Measurements from ENCODE around the gene ZNF710. TPM values are rescaled to one million over a fixed set of nuclear protein-coding genes. Genes with fewer than 3 reads are reported as not detected.
A peak's percentile ranks its signal among the peaks of the same experiment; 100 is the strongest.

ZNF710 gene
- total and polyA plus RNA-seq, 9 of the 15 experiments (the other 6 are each of a cell fraction or from before 2014, with no cell fraction given): 0.56 to 14.2 (median 5.2) TPM

DNA sequence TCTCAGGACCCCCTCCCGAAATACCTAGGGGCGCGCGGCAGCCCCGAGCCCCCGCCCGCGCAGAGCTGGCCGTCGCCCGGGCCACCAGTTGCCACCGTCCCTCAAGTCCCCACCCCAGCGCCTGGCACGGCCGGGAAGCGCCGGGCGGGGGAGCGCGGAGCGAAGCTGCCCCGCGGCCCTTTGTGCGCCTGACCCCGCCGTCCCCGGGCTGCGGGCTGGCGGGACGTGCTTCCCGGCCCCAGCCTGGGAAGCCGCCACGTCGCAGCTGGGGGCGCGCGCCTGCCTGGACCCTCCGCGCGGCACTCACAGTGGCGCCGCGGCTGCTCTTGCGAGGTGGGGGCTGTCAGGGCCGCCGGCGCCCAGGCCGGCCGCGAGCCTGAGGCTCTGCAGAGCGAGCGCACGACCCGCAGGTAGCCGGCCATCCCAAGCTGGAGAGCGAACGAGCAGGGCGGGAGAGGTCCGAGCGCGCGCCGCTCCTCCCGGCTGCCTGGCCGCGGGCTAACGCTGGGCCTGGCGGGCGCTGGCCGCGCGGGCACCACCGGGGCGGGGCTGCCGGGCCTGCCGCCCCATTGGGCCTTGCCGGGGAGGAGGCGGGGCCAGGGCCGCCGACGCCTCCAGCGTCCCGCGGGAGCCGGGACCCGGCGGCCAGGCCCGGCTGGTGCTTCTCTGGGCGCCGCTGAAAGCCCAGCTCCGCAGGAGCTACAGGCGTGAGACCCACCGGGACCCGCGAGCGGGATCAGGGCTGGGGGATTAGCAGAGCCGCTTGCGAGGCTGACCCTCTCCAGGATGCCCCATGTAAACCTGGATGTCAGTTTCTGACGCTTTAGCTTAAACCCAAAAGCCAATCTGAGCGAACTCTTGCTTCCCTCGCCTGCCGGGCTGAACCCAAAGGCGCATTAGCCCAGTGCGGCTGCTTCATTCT lies 101.1 kb downstream of the ZNF710 start, which contains the start of gene IDH2 (continued):
- TF ChIP-seq, protein P1, sequence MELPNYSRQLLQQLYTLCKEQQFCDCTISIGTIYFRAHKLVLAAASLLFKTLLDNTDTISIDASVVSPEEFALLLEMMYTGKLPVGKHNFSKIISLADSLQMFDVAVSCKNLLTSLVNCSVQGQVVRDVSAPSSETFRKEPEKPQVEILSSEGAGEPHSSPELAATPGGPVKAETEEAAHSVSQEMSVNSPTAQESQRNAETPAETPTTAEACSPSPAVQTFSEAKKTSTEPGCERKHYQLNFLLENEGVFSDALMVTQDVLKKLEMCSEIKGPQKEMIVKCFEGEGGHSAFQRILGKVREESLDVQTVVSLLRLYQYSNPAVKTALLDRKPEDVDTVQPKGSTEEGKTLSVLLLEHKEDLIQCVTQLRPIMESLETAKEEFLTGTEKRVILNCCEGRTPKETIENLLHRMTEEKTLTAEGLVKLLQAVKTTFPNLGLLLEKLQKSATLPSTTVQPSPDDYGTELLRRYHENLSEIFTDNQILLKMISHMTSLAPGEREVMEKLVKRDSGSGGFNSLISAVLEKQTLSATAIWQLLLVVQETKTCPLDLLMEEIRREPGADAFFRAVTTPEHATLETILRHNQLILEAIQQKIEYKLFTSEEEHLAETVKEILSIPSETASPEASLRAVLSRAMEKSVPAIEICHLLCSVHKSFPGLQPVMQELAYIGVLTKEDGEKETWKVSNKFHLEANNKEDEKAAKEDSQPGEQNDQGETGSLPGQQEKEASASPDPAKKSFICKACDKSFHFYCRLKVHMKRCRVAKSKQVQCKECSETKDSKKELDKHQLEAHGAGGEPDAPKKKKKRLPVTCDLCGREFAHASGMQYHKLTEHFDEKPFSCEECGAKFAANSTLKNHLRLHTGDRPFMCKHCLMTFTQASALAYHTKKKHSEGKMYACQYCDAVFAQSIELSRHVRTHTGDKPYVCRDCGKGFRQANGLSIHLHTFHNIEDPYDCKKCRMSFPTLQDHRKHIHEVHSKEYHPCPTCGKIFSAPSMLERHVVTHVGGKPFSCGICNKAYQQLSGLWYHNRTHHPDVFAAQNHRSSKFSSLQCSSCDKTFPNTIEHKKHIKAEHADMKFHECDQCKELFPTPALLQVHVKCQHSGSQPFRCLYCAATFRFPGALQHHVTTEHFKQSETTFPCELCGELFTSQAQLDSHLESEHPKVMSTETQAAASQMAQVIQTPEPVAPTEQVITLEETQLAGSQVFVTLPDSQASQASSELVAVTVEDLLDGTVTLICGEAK (IDR thresholded peaks at IDR 0.05): no peak
- TF ChIP-seq, protein P1 (CRISPR knock-in tag; IDR thresholded peaks at IDR 0.05): no peak
- TF ChIP-seq, protein P2, sequence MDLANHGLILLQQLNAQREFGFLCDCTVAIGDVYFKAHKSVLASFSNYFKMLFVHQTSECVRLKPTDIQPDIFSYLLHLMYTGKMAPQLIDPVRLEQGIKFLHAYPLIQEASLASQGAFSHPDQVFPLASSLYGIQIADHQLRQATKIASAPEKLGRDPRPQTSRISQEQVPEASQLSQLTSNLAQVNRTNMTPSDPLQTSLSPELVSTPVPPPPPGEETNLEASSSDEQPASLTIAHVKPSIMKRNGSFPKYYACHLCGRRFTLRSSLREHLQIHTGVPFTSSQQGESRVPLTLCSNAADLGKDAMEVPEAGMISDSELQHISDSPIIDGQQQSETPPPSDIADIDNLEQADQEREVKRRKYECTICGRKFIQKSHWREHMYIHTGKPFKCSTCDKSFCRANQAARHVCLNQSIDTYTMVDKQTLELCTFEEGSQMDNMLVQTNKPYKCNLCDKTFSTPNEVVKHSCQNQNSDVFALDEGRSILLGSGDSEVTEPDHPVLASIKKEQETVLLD (IDR thresholded peaks at IDR 0.05): no peak
- TF ChIP-seq, protein P3, sequence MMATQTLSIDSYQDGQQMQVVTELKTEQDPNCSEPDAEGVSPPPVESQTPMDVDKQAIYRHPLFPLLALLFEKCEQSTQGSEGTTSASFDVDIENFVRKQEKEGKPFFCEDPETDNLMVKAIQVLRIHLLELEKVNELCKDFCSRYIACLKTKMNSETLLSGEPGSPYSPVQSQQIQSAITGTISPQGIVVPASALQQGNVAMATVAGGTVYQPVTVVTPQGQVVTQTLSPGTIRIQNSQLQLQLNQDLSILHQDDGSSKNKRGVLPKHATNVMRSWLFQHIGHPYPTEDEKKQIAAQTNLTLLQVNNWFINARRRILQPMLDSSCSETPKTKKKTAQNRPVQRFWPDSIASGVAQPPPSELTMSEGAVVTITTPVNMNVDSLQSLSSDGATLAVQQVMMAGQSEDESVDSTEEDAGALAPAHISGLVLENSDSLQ (IDR thresholded peaks at IDR 0.05): no peak
- TF ChIP-seq ZEB2 (IDR thresholded peaks at IDR 0.05) (no peak), SNRNP70 (optimal IDR thresholded peaks at IDR 0.05; ENCODE audit: low read depth, low read length) (no peak), MAFG (tag; conservative IDR thresholded peaks at IDR 0.05) (no peak), ZNF766 (CRISPR knock-in tag; conservative IDR thresholded peaks at IDR 0.05) (no peak), GABPA (tag; conservative IDR thresholded peaks at IDR 0.05; ENCODE audit: low read depth) (peak; percentile 38; the same call in 1 of the 2 replicates), ZNF239 (CRISPR knock-in tag; IDR thresholded peaks at IDR 0.05) (no peak)
- TF ChIP-seq, protein P4, sequence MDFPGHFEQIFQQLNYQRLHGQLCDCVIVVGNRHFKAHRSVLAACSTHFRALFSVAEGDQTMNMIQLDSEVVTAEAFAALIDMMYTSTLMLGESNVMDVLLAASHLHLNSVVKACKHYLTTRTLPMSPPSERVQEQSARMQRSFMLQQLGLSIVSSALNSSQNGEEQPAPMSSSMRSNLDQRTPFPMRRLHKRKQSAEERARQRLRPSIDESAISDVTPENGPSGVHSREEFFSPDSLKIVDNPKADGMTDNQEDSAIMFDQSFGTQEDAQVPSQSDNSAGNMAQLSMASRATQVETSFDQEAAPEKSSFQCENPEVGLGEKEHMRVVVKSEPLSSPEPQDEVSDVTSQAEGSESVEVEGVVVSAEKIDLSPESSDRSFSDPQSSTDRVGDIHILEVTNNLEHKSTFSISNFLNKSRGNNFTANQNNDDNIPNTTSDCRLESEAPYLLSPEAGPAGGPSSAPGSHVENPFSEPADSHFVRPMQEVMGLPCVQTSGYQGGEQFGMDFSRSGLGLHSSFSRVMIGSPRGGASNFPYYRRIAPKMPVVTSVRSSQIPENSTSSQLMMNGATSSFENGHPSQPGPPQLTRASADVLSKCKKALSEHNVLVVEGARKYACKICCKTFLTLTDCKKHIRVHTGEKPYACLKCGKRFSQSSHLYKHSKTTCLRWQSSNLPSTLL (IDR thresholded peaks at IDR 0.05): no peak
- TF ChIP-seq, protein P5, sequence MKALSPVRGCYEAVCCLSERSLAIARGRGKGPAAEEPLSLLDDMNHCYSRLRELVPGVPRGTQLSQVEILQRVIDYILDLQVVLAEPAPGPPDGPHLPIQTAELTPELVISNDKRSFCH (CRISPR knock-in tag; IDR thresholded peaks at IDR 0.05): no peak
- TF ChIP-seq, protein P5 (tag; IDR thresholded peaks at IDR 0.05): peak; percentile 49; the same call in 1 of the 2 replicates

Data from K562 (cell line).